Stimulated activated CD4-positive, alpha-beta T cell treated with anti-CD3 and anti-CD28 coated beads, Interleukin-12 subunit alpha, Interleukin-12 subunit beta, amount 100 ng/mL, for 4 hours (primary cell): ENCODE results near the gene GET3.
"Not testable (repeated sequence)": the region's sequence is repeated elsewhere in the genome, so short reads cannot be mapped to it uniquely, and the experiment has no call there.

Source experiments
- DNase-seq: peaks from one replicate; pipeline ENCODE4 v3.0.0-alpha.2; 2020

GET3 gene

GRCh38 chr19:12736995-12737834, at the start of gene GET3:
TSS of gene GET3 (plus strand) at chr19:12737497. CDS start at chr19:12737506, 9 bp downstream.
- peak; percentile 70 for DNase-seq

GRCh38 chr19:12689012-12689411, 48.3 kb upstream of the GET3 start:
- DNase-seq: no peak

GRCh38 chr19:12689581-12690216, 47.6 kb upstream of the GET3 start:
- DNase-seq: no peak

GRCh38 chr19:12692960-12693359, 44.3 kb upstream of the GET3 start:
- no peak for DNase-seq

GRCh38 chr19:12694641-12695040, 42.7 kb upstream of the GET3 start:
- DNase-seq: no peak

- DNase-seq: no peak
Observed at GRCh38 chr19:12695096-12695495, 42.2 kb upstream of the GET3 start.

- DNase-seq: no peak
Observed at GRCh38 chr19:12695514-12695913, 41.8 kb upstream of the GET3 start.

GRCh38 chr19:12695997-12696365, 41.3 kb upstream of the GET3 start:
- DNase-seq: no peak

- peak; percentile 98 for DNase-seq
Observed at GRCh38 chr19:12696366-12697335, 40.6 kb upstream of the GET3 start, which contains the start of gene FBXW9. TSS of gene FBXW9 (minus strand) at chr19:12696631. CDS start at chr19:12696581, 50 bp downstream.

- DNase-seq: not testable (repeated sequence)
Observed at GRCh38 chr19:12697425-12697824, 39.9 kb upstream of the GET3 start.

- no peak for DNase-seq
Observed at GRCh38 chr19:12698138-12698537, 39.2 kb upstream of the GET3 start.

- DNase-seq: no peak
Observed at GRCh38 chr19:12701596-12702282, 35.6 kb upstream of the GET3 start.

GRCh38 chr19:12703046-12703445, 34.3 kb upstream of the GET3 start:
- DNase-seq: no peak

- DNase-seq: no peak
Observed at GRCh38 chr19:12705169-12705568, 32.1 kb upstream of the GET3 start.

GRCh38 chr19:12705654-12706331, 31.5 kb upstream of the GET3 start:
- DNase-seq: no peak

- no peak for DNase-seq
Observed at GRCh38 chr19:12706332-12706718, 31.0 kb upstream of the GET3 start.

GRCh38 chr19:12708641-12709040, 28.7 kb upstream of the GET3 start:
- DNase-seq: no peak

GRCh38 chr19:12711187-12711586, 26.1 kb upstream of the GET3 start:
- DNase-seq: no peak

GRCh38 chr19:12712077-12712476, 25.2 kb upstream of the GET3 start:
- not testable (repeated sequence) for DNase-seq

GRCh38 chr19:12713304-12713703, 24.0 kb upstream of the GET3 start:
- not testable (repeated sequence) for DNase-seq

GRCh38 chr19:12715102-12715501, 22.2 kb upstream of the GET3 start:
- DNase-seq: no peak

- no peak for DNase-seq
Observed at GRCh38 chr19:12715929-12716328, 21.4 kb upstream of the GET3 start.
